ENCODE data around the gene PTPRG.

DNA sequence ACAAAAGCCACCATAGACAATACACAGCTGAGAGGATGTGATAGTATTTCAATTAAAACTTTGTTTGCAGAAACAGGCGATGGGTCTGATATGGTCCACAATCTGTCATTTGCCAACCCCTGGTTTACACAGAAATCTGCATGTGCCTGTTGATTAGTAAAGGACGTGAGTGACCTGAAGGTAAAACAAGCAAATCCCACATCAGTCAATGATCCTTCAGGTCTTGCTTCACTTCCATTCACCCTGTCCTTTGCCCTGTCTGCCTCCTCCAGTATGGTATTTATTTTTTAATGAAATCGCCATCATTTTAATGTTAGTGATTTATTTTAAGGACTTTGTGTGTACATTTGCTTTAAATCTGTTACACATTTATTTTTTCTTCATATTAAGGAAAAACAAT lies 645.8 kb downstream of the PTPRG start:
- TF ChIP-seq SIN3A (IDR thresholded peaks at IDR 0.05; ENCODE audit: borderline replicate concordance, insufficient read depth, low read length) (no peak), POLR2AphosphoS5 (IDR thresholded peaks at IDR 0.05; ENCODE audit: low read depth, low read length) (no peak), TAF1 (IDR thresholded peaks at IDR 0.05; ENCODE audit: borderline replicate concordance, insufficient read depth, low read length) (no peak)

Measured in PFSK-1 (cell line).